GM12864 (cell line): ENCODE measurements around the gene PITX1.
A peak's percentile ranks its signal among the peaks of the same experiment; 100 is the strongest.

Source experiments
- DNase-seq: peaks from one replicate; pipeline ENCODE4 v3.0.0-alpha.2; 2011; ENCODE audit warnings: low read depth
- H3K4me3 ChIP-seq: 2 replicates; pipeline ENCODE4 v1.5.1; 2011; ENCODE audit warnings: mild to moderate bottlenecking, low read depth, low read length, control low read depth
- TF ChIP-seq, protein P1 (sequence below): IDR thresholded peaks from 2 replicates; pipeline ENCODE4 v1.5.1; 2011; ENCODE audit warnings: low read depth, mild to moderate bottlenecking, moderate library complexity, low read length, control low read depth, inconsistent platforms; ENCODE audit errors: missing control alignments

Gene PITX1

DNA sequence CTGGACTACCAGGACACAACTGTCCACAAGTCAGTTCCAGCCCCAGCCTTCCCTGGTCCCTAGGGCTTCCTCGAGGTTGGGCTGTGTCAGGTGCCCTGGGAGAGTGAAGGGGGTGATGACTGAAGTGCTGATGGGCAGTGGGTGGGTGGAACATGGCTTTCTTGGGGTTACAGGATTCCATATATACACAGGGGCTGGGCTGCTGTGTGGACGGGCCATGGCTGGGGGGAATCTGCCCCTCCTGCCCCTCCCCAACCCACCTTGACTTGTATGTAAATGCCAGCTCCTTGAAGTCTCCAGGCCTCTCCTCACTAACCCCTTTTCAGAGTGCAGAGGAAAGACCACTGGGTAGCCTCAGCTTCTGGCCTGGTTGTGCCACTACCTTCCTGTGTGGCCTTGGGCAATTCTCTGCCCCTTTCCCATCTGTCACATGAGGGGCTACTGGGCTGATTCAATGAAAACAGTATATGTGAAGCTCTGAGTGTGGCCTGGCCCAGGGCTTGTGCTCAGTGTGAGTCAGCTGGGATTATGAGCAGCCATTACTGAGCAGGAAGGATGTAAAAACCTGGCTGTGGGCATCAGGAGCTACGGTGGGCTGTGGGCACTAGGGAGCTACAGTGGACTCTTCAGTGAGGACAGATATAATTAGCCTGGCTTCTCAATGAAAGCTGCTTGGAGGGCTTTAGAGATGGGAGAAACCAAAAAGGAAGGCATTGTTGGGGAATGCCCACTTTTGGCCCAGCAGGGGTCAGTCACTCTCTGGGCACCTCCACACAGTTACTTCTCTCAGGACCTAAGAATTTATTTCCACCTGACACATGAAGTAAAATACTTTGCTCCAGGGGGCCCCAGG is 23.3 kb downstream of the PITX1 start:
- TF ChIP-seq, protein P1, sequence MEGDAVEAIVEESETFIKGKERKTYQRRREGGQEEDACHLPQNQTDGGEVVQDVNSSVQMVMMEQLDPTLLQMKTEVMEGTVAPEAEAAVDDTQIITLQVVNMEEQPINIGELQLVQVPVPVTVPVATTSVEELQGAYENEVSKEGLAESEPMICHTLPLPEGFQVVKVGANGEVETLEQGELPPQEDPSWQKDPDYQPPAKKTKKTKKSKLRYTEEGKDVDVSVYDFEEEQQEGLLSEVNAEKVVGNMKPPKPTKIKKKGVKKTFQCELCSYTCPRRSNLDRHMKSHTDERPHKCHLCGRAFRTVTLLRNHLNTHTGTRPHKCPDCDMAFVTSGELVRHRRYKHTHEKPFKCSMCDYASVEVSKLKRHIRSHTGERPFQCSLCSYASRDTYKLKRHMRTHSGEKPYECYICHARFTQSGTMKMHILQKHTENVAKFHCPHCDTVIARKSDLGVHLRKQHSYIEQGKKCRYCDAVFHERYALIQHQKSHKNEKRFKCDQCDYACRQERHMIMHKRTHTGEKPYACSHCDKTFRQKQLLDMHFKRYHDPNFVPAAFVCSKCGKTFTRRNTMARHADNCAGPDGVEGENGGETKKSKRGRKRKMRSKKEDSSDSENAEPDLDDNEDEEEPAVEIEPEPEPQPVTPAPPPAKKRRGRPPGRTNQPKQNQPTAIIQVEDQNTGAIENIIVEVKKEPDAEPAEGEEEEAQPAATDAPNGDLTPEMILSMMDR: peak; percentile 10
- no peak overlapping the region for H3K4me3 ChIP-seq
- DNase-seq: no peak

DNA sequence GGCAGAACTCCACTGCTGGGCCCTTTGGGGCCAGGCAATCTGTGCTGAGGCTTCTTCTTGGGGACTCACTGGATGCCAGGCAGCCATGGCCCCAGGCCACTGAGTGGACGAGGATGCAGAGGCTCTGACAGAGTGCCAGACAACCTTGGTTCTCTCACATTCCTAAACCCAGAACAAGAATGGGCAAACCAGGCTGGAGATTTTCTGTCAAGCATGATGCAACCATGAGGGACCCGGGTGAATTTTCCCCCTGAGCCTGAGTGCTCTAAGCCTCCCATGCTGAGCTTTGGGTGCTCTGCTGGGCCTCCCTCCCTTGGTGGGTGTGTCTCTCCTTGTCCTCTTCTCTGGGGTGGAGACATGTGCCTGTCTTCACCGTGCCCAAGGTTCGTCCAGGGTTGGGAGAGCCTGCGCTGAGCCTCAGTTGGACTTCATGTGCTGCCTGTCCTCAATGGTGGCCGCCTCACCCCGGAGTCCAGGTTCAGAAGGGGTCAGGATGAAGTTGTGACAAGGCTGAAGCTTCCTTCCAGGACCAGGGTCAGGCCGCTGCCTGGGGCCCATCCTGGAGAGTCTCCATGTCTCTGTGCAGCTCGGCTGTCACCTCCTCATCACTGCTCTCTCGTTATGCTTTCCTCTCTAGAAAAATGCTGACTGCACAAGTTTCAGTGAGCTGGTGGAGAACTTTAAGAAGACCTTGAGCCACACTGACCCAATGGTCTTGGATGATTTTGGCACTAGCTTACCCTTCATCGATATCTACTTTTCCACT is 24.1 kb downstream of the PITX1 start:
- TF ChIP-seq, protein P1: no peak
- no peak for DNase-seq

DNA sequence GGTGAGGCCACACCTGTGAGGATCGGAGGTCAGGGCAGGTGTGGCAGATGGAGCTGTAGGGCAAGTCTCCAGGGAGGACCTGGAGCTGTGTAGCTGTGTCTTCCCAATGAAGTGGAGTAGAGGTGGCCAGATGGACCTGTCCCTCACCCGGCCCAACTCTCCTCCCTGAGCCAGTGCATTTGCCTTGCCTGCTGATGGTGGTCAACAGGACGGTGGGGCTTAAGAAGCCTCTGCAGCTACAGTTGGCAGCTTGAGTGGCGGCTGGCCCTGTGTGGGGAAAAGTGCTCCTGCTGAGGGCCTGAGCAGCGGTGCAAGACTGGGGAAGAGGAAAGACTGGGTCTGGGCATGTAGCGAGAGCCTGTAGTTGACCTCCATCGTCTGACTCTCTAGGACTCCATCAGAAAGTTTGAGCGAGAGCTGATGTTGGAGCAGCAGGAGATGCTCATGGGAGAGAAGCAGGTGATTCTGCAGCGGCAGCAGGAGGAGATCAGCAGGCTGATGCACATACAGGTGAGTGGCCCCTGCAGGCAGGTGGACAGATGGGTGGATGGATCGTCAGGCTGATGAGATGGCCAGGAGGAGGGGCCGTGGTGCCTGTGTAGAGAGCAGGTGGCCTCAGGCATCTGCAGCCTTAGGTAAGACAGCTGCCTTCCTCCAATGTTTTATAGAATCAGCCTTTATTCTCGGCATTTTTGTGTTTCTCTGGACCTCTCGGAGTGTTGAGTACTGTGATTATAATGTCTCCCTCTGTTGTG is 24.9 kb downstream of the PITX1 start:
- TF ChIP-seq, protein P1: no peak
- H3K4me3 ChIP-seq: no peak overlapping the region
- DNase-seq: no peak

More for the DNA sequence above, 24.1 kb downstream of the PITX1 start:
- no peak overlapping the region for H3K4me3 ChIP-seq

DNA sequence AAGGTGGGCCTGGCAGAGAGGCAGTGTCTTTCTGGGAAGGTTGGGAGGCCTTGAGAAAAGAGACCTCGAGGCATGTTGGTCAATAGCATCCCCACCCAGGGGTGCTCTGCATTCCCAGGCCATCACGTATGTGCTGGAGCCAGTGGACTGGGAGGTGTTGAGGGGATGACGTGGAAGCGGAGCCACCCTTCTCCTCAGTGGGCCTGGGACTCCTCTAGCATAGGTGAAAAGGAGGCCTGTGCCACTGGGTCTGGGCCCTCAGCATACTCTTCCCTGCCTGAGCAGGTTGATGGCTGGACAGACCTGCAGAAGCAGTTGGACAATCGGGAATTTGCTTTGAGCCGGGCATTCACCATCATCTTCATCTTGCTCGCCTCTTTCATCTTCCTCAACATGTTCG is 25.5 kb downstream of the PITX1 start:
- no peak for DNase-seq
- TF ChIP-seq, protein P1: no peak
- no peak overlapping the region for H3K4me3 ChIP-seq

DNA sequence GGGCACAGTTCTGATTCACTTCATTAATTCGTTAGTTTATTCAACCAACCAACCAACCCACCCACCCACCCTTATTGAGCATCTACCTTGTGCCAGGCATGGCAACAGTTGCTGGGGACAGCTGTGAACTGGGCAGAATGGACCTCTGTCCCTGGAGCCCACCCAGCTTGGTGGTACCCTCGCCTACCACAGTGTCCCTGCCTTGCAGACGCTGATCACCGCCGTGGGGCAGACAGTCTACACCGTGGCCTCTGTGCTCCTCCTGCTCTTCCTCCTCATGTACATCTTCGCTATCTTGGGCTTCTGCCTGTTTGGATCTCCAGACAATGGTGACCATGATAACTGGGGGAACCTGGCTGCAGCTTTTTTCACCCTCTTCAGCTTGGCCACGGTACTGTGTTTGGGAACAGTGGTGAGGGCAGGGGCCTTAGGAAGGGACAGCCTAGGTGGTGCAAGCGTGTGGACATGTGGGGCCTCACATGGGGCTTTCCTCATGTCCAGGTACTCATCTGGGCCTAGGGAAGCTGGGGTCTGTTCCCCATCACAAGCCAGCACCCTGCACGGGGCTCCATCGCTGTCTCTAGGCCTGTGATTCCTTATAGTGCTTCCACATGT is 26.2 kb downstream of the PITX1 start:
- H3K4me3 ChIP-seq: no peak overlapping the region
- TF ChIP-seq, protein P1: no peak
- DNase-seq: no peak

DNA sequence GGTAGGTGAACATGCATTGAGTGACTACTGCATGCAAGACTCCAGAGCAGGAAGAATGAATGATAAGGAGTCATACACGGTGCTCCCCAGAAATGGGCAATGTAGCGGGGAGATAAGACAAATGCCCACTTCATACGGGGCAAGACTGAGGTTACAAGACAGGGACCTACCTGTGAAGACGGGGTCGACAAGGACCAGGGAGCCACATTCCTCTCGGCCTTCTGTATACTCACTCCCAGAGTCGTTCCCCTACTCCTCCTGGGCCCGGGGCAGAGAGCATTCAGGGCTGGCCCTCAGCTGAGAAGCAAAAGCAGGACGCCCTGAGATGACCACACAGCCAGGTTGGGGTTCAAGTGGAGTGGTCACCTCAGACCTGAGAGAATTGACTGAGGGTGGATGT is 26.7 kb downstream of the PITX1 start:
- no peak for DNase-seq
- TF ChIP-seq, protein P1: no peak
- H3K4me3 ChIP-seq: no peak overlapping the region
